ENCODE measurements around the gene INKA2. TPM values are rescaled to one million over a fixed set of nuclear protein-coding genes. Genes with fewer than 3 reads are reported as not detected.
A peak's percentile ranks its signal among the peaks of the same experiment; 100 is the strongest.

Gene INKA2
- total RNA-seq, 4 donors from 2014 or later: 4.1 to 7.3 (median 5.2) TPM

DNA sequence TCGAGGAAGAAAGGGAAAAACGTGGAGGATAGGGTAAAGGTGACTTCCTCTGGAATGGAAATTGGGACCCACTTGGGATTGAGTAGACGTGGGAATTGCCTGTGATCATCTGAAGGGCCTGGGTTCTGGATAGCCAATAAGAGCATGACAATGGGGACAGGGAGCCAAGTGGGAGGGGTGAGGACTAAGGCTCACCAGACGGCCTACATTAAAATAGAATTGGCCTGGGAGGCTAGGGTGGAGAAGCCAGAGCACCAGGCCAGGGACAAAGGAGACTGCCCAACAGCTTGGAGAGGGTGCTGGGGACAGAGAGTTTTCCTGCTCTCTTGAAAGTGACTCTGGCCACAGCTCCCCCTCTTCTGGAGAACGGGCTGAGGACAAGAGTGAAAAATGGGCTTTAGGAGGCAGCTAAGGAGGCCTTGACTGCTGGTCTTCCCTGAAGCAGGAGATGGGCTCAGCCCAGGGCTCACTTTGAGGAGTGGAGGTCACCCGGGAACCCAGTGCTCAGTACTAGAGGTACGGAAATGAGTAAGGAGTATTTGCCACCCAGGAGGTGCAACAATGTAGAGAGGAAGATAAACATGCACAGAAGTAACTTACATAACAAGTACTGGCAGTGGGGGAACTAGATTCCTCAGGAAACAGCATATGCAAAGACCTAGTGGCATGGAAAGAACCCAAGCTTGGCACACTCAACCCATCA is 18.8 kb downstream of the INKA2 start:
- Histone ChIP-seq H3K27ac (peak overlapping the region; percentile 19), H3K9me3 (no peaks in the 10 kb centered on the region), H3K27me3 (no peaks in the 10 kb centered on the region), H3K4me1 (peaks cover 49% of the 10 kb centered on the region), H3K36me3 (no peaks in the 10 kb centered on the region), H3K4me3 (no peak overlapping the region)
- WGBS: 60% methylated on average over 7 of the region's 7 CpGs
- TF ChIP-seq POLR2AphosphoS5 (IDR thresholded peaks at IDR 0.05) (no peak), POLR2A (IDR thresholded peaks at IDR 0.05) (no peak), EP300 (IDR thresholded peaks at IDR 0.05) (no peak)
- TF ChIP-seq, protein P1, sequence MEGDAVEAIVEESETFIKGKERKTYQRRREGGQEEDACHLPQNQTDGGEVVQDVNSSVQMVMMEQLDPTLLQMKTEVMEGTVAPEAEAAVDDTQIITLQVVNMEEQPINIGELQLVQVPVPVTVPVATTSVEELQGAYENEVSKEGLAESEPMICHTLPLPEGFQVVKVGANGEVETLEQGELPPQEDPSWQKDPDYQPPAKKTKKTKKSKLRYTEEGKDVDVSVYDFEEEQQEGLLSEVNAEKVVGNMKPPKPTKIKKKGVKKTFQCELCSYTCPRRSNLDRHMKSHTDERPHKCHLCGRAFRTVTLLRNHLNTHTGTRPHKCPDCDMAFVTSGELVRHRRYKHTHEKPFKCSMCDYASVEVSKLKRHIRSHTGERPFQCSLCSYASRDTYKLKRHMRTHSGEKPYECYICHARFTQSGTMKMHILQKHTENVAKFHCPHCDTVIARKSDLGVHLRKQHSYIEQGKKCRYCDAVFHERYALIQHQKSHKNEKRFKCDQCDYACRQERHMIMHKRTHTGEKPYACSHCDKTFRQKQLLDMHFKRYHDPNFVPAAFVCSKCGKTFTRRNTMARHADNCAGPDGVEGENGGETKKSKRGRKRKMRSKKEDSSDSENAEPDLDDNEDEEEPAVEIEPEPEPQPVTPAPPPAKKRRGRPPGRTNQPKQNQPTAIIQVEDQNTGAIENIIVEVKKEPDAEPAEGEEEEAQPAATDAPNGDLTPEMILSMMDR (IDR thresholded peaks at IDR 0.05): no peak
- no peak for DNase-seq (ENCODE audit: low spot score in 2 of 2)

DNA sequence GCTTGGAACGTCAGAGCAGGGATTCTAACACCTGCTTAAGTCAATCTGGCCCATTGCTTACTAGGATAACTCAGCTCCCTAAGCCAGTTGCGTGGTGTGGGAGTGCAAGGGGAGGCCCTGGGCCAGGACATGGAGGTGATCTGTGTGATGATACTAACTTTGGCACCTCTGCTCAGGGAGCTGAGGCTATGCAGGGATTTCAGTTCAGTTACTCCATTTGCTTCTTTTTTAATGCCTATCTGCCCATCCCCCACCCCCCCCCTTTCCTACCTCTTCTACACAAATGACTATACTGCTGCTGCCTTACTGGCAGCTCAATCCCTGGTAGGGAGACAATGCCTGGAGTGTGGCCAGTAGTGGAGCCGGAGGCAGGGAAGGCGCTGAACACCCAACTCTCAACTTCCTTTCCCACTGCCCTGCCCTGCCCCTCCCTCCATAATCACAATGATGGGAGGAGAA is 19.5 kb downstream of the INKA2 start:
- H3K27ac ChIP-seq: peak overlapping the region; percentile 39
- TF ChIP-seq POLR2A (IDR thresholded peaks at IDR 0.05) (no peak), POLR2AphosphoS5 (IDR thresholded peaks at IDR 0.05) (no peak), EP300 (IDR thresholded peaks at IDR 0.05) (no peak)
- TF ChIP-seq, protein P1 (IDR thresholded peaks at IDR 0.05): no peak
- WGBS: 45% methylated on average over 4 of the region's 4 CpGs
- H3K9me3 ChIP-seq: no peaks in the 10 kb centered on the region
- DNase-seq (ENCODE audit: low spot score in 2 of 2): no peak
- H3K4me3 ChIP-seq: no peak overlapping the region
- no peaks in the 10 kb centered on the region for H3K36me3 ChIP-seq
- H3K27me3 ChIP-seq: no peaks in the 10 kb centered on the region
- peaks cover 43% of the 10 kb centered on the region for H3K4me1 ChIP-seq

DNA sequence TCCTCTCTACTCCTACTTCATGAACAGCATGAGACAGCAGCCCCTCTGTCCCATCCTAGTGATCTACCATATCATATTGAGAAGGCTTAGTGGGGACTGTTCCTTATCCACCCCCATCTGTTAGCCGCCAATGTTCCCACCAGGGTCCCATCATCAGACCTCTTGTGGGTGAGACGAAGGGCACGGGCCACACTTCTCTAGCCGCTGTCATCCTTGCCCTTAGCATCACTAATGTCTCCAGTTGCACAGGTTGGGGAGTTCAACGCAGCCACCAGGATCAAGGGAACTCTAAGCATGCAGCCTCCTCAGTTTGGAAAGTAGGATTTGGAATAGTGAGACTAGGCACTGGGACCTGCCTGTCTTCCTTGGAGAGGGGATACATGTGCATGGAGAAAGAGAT is 20.1 kb downstream of the INKA2 start:
- no peaks in the 10 kb centered on the region for H3K27me3 ChIP-seq
- 98% methylated on average over 5 of the region's 5 CpGs for WGBS
- DNase-seq (ENCODE audit: low spot score in 2 of 2): no peak
- no peak overlapping the region for H3K4me3 ChIP-seq
- no peak for TF ChIP-seq EP300 (IDR thresholded peaks at IDR 0.05)
- peak overlapping the region; percentile 39 for H3K27ac ChIP-seq
- no peaks in the 10 kb centered on the region for H3K9me3 ChIP-seq
- no peaks in the 10 kb centered on the region for H3K36me3 ChIP-seq
- H3K4me1 ChIP-seq: peaks cover 42% of the 10 kb centered on the region

DNA sequence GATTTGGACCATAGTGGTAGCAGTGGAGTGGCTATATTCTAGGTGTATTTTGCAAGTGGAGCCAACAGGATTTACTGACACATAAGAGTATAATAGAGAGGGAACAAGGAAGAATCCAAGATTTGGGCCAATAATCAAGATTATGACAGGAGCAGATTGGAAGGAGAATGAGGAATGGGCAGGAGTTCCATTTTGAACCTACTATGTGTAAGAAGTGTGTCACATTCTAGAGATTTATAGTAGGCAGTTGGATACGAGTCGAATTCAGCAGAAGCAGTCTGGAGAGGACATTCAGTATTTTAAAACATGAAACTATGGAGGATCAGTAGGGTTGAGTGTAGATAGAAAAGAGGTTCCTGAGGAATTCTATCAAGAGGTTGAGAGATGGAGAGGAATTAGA is 21.7 kb downstream of the INKA2 start:
- H3K9me3 ChIP-seq: no peaks in the 10 kb centered on the region
- H3K4me1 ChIP-seq: peaks cover 30% of the 10 kb centered on the region
- 100% methylated on average over 2 of the region's 2 CpGs for WGBS
- no peak overlapping the region for H3K4me3 ChIP-seq
- no peaks in the 10 kb centered on the region for H3K27me3 ChIP-seq
- TF ChIP-seq, protein P1 (IDR thresholded peaks at IDR 0.05): no peak
- no peak for TF ChIP-seq EP300 (IDR thresholded peaks at IDR 0.05)
- TF ChIP-seq POLR2AphosphoS5 (IDR thresholded peaks at IDR 0.05): no peak
- no peak for TF ChIP-seq POLR2A (IDR thresholded peaks at IDR 0.05)
- DNase-seq (ENCODE audit: low spot score in 2 of 2): no peak
- H3K36me3 ChIP-seq: peaks cover 6% of the 10 kb centered on the region
- H3K27ac ChIP-seq: no peak overlapping the region

DNA sequence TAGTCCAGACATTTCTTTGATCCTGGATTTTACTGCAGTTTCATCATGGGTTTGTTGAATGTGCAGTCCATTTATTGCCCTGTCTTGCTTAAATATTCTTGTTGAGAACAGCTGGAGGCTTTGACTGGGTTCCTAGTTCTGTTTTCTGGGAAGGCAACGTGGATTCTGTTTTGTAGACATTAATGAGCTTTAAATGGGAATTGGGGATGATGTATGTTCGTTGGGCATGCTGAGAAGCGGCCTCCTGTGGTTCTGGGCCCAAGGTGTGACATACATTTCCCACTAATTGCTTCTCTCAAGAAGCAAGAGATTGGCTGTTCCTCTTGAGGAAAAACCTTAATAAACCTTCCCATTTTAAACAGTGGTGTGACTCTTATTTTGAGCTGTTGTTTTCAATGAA is 22.9 kb downstream of the INKA2 start:
- no peak overlapping the region for H3K27ac ChIP-seq
- 74% methylated on average over 3 of the region's 3 CpGs for WGBS
- peaks cover 18% of the 10 kb centered on the region for H3K4me1 ChIP-seq
- H3K27me3 ChIP-seq: no peaks in the 10 kb centered on the region
- TF ChIP-seq, protein P1 (IDR thresholded peaks at IDR 0.05): no peak
- TF ChIP-seq POLR2AphosphoS5 (IDR thresholded peaks at IDR 0.05) (no peak), POLR2A (IDR thresholded peaks at IDR 0.05) (no peak), EP300 (IDR thresholded peaks at IDR 0.05) (no peak)
- no peak overlapping the region for H3K4me3 ChIP-seq
- no peaks in the 10 kb centered on the region for H3K9me3 ChIP-seq
- DNase-seq (ENCODE audit: low spot score in 2 of 2): no peak
- peaks cover 6% of the 10 kb centered on the region for H3K36me3 ChIP-seq
